HEK293 (cell line): ENCODE data around the gene GYG1.

Source experiments
- CTCF ChIA-PET: fragments of 350-600 bp; formaldehyde crosslinking; extraction: SDS; loops from one replicate; lab custom pipeline; 2021; ENCODE audit warnings: antibody characterized with exemption; lab: Yijun Ruan, JAX
- POLR2A ChIA-PET: fragments of 300-600 bp; formaldehyde crosslinking; extraction: SDS; loops from one replicate; lab custom pipeline; 2020; ENCODE audit warnings: antibody characterized with exemption, inconsistent platforms; lab: Yijun Ruan, JAX
- H3K27ac ChIP-seq: fragments of 200-500 bp; sonication (Bioruptor generic); 2 replicates; pipeline ENCODE4 v1.5.1; 2014; ENCODE audit warnings: low read depth, low read length, control low read depth, inconsistent platforms; ENCODE audit errors: extremely low read depth
- H3K36me3 ChIP-seq, 2 experiments: fragments of 200-500 bp in 1 of 2; sonication (Bioruptor generic) in 1 of 2; 1 replicate in 1 of 2; 2 replicates in 1 of 2; pipeline ENCODE4 v1.5.1; 2014 to 2017; ENCODE audit warnings: inconsistent platforms in 2 of 2, low read length in 2 of 2; ENCODE audit not compliant: control insufficient read depth in 2 of 2, insufficient read depth in 1 of 2
- H3K4me1 ChIP-seq: fragments of 200-500 bp; sonication (Bioruptor generic); 2 replicates; pipeline ENCODE4 v1.5.1; 2014; ENCODE audit warnings: mild to moderate bottlenecking, low read length, inconsistent platforms; ENCODE audit not compliant: control insufficient read depth, insufficient read depth
- H3K4me3 ChIP-seq: 2 replicates; pipeline ENCODE4 v1.5.1; 2011; ENCODE audit warnings: low read depth, mild to moderate bottlenecking, control low read depth, low read length, moderate library complexity
- H3K9me3 ChIP-seq: fragments of 200-500 bp; sonication (Bioruptor generic); 2 replicates; pipeline ENCODE4 v1.5.1; 2014; ENCODE audit warnings: low read depth, low read length, inconsistent platforms; ENCODE audit not compliant: control insufficient read depth, insufficient read depth
- BCL11B ChIP-seq: fragments of 450-650 bp; formaldehyde crosslinking; IDR thresholded peaks from 2 replicates; pipeline ENCODE4 v1.5.1; 2016; ENCODE audit warnings: low read depth, missing biosample characterization, missing genetic modification characterization
- EGR2 ChIP-seq: fragments of 450-650 bp; formaldehyde crosslinking; IDR thresholded peaks from 2 replicates; pipeline ENCODE4 v1.5.1; 2016; ENCODE audit warnings: low read depth, missing biosample characterization, missing genetic modification characterization
- KLF9 ChIP-seq: fragments of 450-650 bp; formaldehyde crosslinking; IDR thresholded peaks from 2 replicates; pipeline ENCODE4 v1.5.1; 2016; ENCODE audit warnings: missing biosample characterization, missing genetic modification characterization, low read depth
- PRDM10 ChIP-seq: fragments of 450-650 bp; formaldehyde crosslinking; IDR thresholded peaks from 2 replicates; pipeline ENCODE4 v1.5.1; 2016; ENCODE audit warnings: missing biosample characterization, missing genetic modification characterization
- RBAK ChIP-seq: fragments of 450-650 bp; formaldehyde crosslinking; IDR thresholded peaks from 2 replicates; pipeline ENCODE4 v1.5.1; 2016; ENCODE audit warnings: missing biosample characterization, missing genetic modification characterization
- TCF7L2 ChIP-seq: IDR thresholded peaks from 2 replicates; pipeline ENCODE4 v1.6.1; 2011; ENCODE audit warnings: low read depth, mild to moderate bottlenecking, inconsistent platforms, low read length, moderate library complexity, borderline replicate concordance
- ZBTB21 ChIP-seq: fragments of 450-650 bp; formaldehyde crosslinking; IDR thresholded peaks from 2 replicates; pipeline ENCODE4 v1.5.1; 2017; ENCODE audit warnings: missing biosample characterization, missing genetic modification characterization
- ZBTB48 ChIP-seq: fragments of 450-650 bp; formaldehyde crosslinking; IDR thresholded peaks from 2 replicates; pipeline ENCODE4 v1.5.1; 2016; ENCODE audit warnings: missing biosample characterization, missing genetic modification characterization
- ZBTB8A ChIP-seq: fragments of 450-650 bp; formaldehyde crosslinking; IDR thresholded peaks from 2 replicates; pipeline ENCODE4 v1.5.1; 2016; ENCODE audit warnings: missing biosample characterization, missing genetic modification characterization
- ZFHX2 ChIP-seq: fragments of 450-650 bp; formaldehyde crosslinking; conservative IDR thresholded peaks from 2 replicates; pipeline ENCODE4 v1.5.1; 2016; ENCODE audit warnings: missing biosample characterization, missing genetic modification characterization
- ZFP69B ChIP-seq: fragments of 450-650 bp; formaldehyde crosslinking; IDR thresholded peaks from 2 replicates; pipeline ENCODE4 v1.5.1; 2016; ENCODE audit warnings: missing biosample characterization, missing genetic modification characterization
- ZNF121 ChIP-seq: fragments of 450-650 bp; formaldehyde crosslinking; IDR thresholded peaks from 2 replicates; pipeline ENCODE4 v1.5.1; 2016; ENCODE audit warnings: missing biosample characterization, missing genetic modification characterization
- ZNF138 ChIP-seq: fragments of 450-650 bp; formaldehyde crosslinking; IDR thresholded peaks from 2 replicates; pipeline ENCODE4 v1.5.1; 2016; ENCODE audit warnings: missing biosample characterization, missing genetic modification characterization, borderline replicate concordance
- ZNF2 ChIP-seq: fragments of 450-650 bp; formaldehyde crosslinking; IDR thresholded peaks from 2 replicates; pipeline ENCODE4 v1.5.1; 2016; ENCODE audit warnings: missing biosample characterization, missing genetic modification characterization
- ZNF23 ChIP-seq: fragments of 450-650 bp; formaldehyde crosslinking; IDR thresholded peaks from 2 replicates; pipeline ENCODE4 v1.5.1; 2016; ENCODE audit warnings: missing biosample characterization, missing genetic modification characterization, borderline replicate concordance
- ZNF266 ChIP-seq: fragments of 450-650 bp; formaldehyde crosslinking; IDR thresholded peaks from 2 replicates; pipeline ENCODE4 v1.5.1; 2016; ENCODE audit warnings: missing biosample characterization, missing genetic modification characterization, low read depth
- ZNF302 ChIP-seq: fragments of 450-650 bp; formaldehyde crosslinking; IDR thresholded peaks from 2 replicates; pipeline ENCODE4 v1.5.1; 2016; ENCODE audit warnings: missing biosample characterization, missing genetic modification characterization, low read depth
- ZNF423 ChIP-seq: fragments of 450-650 bp; formaldehyde crosslinking; IDR thresholded peaks from 2 replicates; pipeline ENCODE4 v1.5.1; 2016; ENCODE audit warnings: missing biosample characterization, missing genetic modification characterization
- ZNF433 ChIP-seq: fragments of 450-650 bp; formaldehyde crosslinking; IDR thresholded peaks from 2 replicates; pipeline ENCODE4 v1.5.1; 2016; ENCODE audit warnings: missing biosample characterization, missing genetic modification characterization, low read depth
- ZNF473 ChIP-seq: fragments of 450-650 bp; formaldehyde crosslinking; IDR thresholded peaks from 2 replicates; pipeline ENCODE4 v1.5.1; 2017; ENCODE audit warnings: missing biosample characterization, missing genetic modification characterization
- ZNF513 ChIP-seq: fragments of 450-650 bp; IDR thresholded peaks from 2 replicates; pipeline ENCODE4 v1.5.1; 2018; ENCODE audit warnings: missing biosample characterization, missing genetic modification characterization
- ZNF580 ChIP-seq: fragments of 450-650 bp; formaldehyde crosslinking; IDR thresholded peaks from 2 replicates; pipeline ENCODE4 v1.5.1; 2016; ENCODE audit warnings: missing biosample characterization, missing genetic modification characterization
- ZNF660 ChIP-seq: fragments of 450-650 bp; IDR thresholded peaks from 2 replicates; pipeline ENCODE4 v1.5.1; 2018; ENCODE audit warnings: missing biosample characterization, mild to moderate bottlenecking, missing genetic modification characterization
- ZNF837 ChIP-seq: fragments of 450-650 bp; formaldehyde crosslinking; IDR thresholded peaks from 2 replicates; pipeline ENCODE4 v1.5.1; 2016; ENCODE audit warnings: missing biosample characterization, missing genetic modification characterization
- TF ChIP-seq, protein P1 (sequence below): fragments of 450-650 bp; formaldehyde crosslinking; IDR thresholded peaks from 2 replicates; pipeline ENCODE4 v1.5.1; 2016; ENCODE audit warnings: missing biosample characterization, missing genetic modification characterization
- TF ChIP-seq, protein P2 (sequence below): fragments of 450-650 bp; formaldehyde crosslinking; IDR thresholded peaks from 2 replicates; pipeline ENCODE4 v1.5.1; 2016; ENCODE audit warnings: missing biosample characterization, missing genetic modification characterization

Gene GYG1

DNA sequence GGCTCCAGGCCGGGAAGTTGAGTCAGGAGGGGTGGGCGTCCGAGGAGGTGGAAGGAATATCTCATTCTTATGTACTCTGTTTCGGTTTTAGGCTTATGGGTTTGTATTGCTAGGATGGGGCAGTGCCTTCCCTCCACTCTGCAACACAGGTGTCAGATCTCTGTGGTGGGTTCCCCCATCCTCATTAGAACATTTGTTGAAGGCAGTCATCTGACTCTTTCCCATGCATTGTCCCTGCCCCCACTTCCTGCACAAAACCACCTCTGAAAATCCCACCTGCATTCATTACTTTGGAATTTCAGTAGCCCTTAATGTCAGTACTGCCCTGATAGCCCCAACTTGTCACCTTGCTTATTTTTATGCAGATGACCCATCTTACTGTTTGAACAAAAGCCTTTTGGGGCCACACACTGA, 29.5 kb downstream of the GYG1 start:
- TF ChIP-seq KLF9 (tag by site-specific recombination): no peak
- TF ChIP-seq ZBTB21 (tag by site-specific recombination): no peak
- TF ChIP-seq ZNF302 (tag by site-specific recombination): no peak
- no peak for TF ChIP-seq ZNF138 (tag by site-specific recombination)
- TF ChIP-seq, protein P1, sequence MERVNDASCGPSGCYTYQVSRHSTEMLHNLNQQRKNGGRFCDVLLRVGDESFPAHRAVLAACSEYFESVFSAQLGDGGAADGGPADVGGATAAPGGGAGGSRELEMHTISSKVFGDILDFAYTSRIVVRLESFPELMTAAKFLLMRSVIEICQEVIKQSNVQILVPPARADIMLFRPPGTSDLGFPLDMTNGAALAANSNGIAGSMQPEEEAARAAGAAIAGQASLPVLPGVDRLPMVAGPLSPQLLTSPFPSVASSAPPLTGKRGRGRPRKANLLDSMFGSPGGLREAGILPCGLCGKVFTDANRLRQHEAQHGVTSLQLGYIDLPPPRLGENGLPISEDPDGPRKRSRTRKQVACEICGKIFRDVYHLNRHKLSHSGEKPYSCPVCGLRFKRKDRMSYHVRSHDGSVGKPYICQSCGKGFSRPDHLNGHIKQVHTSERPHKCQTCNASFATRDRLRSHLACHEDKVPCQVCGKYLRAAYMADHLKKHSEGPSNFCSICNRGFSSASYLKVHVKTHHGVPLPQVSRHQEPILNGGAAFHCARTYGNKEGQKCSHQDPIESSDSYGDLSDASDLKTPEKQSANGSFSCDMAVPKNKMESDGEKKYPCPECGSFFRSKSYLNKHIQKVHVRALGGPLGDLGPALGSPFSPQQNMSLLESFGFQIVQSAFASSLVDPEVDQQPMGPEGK (tag by site-specific recombination): no peak
- TF ChIP-seq ZNF23: no peak
- TF ChIP-seq EGR2 (tag by site-specific recombination): peak; percentile 49; the same call in 1 of the 2 replicates
- TF ChIP-seq, protein P2, sequence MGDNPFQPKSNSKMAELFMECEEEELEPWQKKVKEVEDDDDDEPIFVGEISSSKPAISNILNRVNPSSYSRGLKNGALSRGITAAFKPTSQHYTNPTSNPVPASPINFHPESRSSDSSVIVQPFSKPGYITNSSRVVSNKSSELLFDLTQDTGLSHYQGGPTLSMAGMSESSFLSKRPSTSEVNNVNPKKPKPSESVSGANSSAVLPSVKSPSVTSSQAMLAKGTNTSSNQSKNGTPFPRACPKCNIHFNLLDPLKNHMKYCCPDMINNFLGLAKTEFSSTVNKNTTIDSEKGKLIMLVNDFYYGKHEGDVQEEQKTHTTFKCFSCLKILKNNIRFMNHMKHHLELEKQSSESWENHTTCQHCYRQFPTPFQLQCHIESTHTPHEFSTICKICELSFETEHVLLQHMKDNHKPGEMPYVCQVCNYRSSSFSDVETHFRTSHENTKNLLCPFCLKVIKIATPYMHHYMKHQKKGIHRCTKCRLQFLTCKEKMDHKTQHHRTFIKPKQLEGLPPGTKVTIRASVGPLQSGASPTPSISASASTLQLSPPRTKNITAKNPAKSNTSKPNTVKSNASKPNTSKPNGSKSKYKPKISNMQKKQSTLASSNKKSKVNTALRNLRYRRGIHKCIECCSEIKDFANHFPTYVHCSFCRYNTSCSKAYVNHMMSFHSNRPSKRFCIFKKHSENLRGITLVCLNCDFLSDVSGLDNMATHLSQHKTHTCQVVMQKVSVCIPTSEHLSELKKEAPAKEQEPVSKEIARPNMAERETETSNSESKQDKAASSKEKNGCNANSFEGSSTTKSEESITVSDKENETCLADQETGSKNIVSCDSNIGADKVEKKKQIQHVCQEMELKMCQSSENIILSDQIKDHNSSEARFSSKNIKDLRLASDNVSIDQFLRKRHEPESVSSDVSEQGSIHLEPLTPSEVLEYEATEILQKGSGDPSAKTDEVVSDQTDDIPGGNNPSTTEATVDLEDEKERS (tag by site-specific recombination): no peak
- TF ChIP-seq ZBTB48 (tag by site-specific recombination): no peak
- TF ChIP-seq ZFHX2 (tag by site-specific recombination): peak; percentile 30
- TF ChIP-seq BCL11B (tag by site-specific recombination): no peak
- no peak for TF ChIP-seq PRDM10 (tag by site-specific recombination)
- H3K9me3 ChIP-seq: no peaks in the 10 kb centered on the region
- H3K36me3 ChIP-seq: peaks cover 0 to 65% of the 10 kb centered on the region in 2 experiments; a peak in 1 of 3 replicates
- CTCF ChIA-PET: no interaction called here
- H3K27ac ChIP-seq: no peak overlapping the region
- POLR2A ChIA-PET: no interaction called here
- no peak overlapping the region for H3K4me3 ChIP-seq
- H3K4me1 ChIP-seq: no peaks in the 10 kb centered on the region

DNA sequence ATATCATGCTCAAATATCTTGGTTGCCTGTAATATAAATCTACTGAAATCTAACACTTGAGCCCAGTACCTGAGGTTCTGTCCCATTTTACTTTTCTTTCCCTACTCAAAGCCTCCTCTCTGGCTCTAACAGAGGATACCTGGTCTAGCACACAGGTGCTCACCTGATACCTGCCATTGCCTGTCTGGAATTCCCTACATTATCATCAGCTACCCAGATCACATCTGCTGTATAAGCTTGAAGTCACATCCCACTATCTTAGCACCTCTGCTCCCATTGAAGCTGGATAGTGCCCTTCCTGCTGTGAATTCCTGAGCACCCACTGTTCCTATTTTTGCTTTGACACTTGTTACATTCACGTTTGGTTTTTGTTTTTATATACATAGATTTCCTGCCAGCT, 30.5 kb downstream of the GYG1 start:
- Histone ChIP-seq H3K9me3 (no peaks in the 10 kb centered on the region), H3K4me3 (no peak overlapping the region), H3K27ac (no peak overlapping the region), H3K36me3 (peaks cover 0 to 67% of the 10 kb centered on the region in 2 experiments; a peak in 1 of 3 replicates), H3K4me1 (no peaks in the 10 kb centered on the region)
- ChIA-PET POLR2A (no interaction called here), CTCF (interaction anchor here (0.7 kb wide), 1 partner anchor 252 kb away, joined by 3 read pairs; no protein-coding TSS in a partner anchor)
- TF ChIP-seq ZNF423 (tag by site-specific recombination): no peak
- no peak for TF ChIP-seq ZNF580 (tag by site-specific recombination)
- no peak for TF ChIP-seq ZNF2
- no peak for TF ChIP-seq ZNF473 (tag by site-specific recombination)
- TF ChIP-seq ZNF837 (tag by site-specific recombination): no peak
- no peak for TF ChIP-seq ZBTB8A (tag by site-specific recombination)
- no peak for TF ChIP-seq ZNF433 (tag by site-specific recombination)
- TF ChIP-seq ZNF23: no peak
- no peak for TF ChIP-seq ZFP69B (tag by site-specific recombination)
- TF ChIP-seq ZNF660 (tag by site-specific recombination): no peak
- TF ChIP-seq ZNF121: no peak
- TF ChIP-seq ZNF513 (tag by site-specific recombination): no peak
- no peak for TF ChIP-seq RBAK (tag by site-specific recombination)
- TF ChIP-seq ZNF266 (tag by site-specific recombination): no peak
- no peak for TF ChIP-seq TCF7L2
